B cell (primary cell): Measurements from ENCODE around the gene ZNF518B.

Source experiments
- EZH2 ChIP-seq: IDR thresholded peaks from 2 replicates; pipeline ENCODE4 v1.6.1; 2012; ENCODE audit warnings: borderline replicate concordance, low read depth, mild to moderate bottlenecking, moderate library complexity, low read length; ENCODE audit not compliant: insufficient read depth, poor library complexity, severe bottlenecking
- TF ChIP-seq, protein P1 (sequence below): fragments of 200-600 bp; IDR thresholded peaks from one replicate; pipeline ENCODE4 v1.8.0; 2022; ENCODE audit warnings: antibody characterized with exemption, mild to moderate bottlenecking

DNA sequence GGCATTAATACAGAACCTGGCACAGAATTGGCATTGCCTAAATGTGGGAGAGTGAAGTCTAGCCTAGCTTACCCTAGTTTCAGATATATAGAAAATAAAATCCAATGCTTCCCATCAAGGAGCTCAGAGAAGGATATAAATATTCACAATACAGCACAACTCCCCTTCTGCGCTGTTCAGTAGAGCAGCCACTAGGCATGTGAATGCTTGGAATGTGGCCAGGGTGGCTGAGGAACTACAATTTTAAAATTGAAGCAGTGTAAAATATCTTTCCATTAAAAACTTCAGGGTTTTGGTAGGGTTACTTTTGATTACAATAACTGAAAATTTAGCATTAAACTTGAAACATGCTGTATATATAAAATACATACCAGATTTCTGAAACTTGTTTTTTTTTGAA lies 19.5 kb downstream of the ZNF518B start:
- TF ChIP-seq, protein P1, sequence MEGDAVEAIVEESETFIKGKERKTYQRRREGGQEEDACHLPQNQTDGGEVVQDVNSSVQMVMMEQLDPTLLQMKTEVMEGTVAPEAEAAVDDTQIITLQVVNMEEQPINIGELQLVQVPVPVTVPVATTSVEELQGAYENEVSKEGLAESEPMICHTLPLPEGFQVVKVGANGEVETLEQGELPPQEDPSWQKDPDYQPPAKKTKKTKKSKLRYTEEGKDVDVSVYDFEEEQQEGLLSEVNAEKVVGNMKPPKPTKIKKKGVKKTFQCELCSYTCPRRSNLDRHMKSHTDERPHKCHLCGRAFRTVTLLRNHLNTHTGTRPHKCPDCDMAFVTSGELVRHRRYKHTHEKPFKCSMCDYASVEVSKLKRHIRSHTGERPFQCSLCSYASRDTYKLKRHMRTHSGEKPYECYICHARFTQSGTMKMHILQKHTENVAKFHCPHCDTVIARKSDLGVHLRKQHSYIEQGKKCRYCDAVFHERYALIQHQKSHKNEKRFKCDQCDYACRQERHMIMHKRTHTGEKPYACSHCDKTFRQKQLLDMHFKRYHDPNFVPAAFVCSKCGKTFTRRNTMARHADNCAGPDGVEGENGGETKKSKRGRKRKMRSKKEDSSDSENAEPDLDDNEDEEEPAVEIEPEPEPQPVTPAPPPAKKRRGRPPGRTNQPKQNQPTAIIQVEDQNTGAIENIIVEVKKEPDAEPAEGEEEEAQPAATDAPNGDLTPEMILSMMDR: no peak
- TF ChIP-seq EZH2: no peak
